ENCODE results near the gene PPM1E.

The PPM1E gene

DNA sequence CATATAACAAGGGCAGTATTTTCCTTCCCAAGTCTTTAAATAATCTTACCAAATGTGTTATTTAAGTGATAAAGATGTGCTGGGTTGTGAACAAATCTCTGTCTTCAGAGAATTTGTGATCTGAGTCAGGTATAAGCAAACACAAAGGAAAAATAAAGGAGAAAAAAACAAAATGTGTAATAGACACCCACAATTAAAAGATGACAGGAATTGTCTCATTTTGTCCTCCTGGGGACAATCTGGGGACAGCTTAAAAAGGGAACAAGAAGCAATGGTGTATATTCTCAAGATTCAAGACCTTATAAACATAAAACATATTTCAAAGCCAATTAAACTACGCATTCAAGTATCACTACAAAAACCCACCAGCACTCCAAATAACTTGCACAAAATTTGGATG lies 243.8 kb downstream of the PPM1E start:
- no peak overlapping the region for H3K27ac ChIP-seq (ENCODE audit: low read length)
- no peaks in the 10 kb centered on the region for H3K9me3 ChIP-seq (ENCODE audit: control insufficient read depth in 1 of 2, low read length in 2 of 2)
- no peak overlapping the region for H3K4me3 ChIP-seq (ENCODE audit: low read depth in 1 of 2, low read length in 2 of 2)
- peaks cover 0 to 10% of the 10 kb centered on the region in 2 donors for H3K36me3 ChIP-seq (ENCODE audit: control insufficient read depth in 1 of 2, insufficient read depth in 2 of 2, low read length in 2 of 2)
- peaks cover 0 to 3% of the 10 kb centered on the region in 2 donors for H3K4me1 ChIP-seq (ENCODE audit: control insufficient read depth in 1 of 2, insufficient read depth in 2 of 2, low read length in 2 of 2)
- H3K27me3 ChIP-seq (ENCODE audit: low read depth, low read length): no peaks in the 10 kb centered on the region

DNA sequence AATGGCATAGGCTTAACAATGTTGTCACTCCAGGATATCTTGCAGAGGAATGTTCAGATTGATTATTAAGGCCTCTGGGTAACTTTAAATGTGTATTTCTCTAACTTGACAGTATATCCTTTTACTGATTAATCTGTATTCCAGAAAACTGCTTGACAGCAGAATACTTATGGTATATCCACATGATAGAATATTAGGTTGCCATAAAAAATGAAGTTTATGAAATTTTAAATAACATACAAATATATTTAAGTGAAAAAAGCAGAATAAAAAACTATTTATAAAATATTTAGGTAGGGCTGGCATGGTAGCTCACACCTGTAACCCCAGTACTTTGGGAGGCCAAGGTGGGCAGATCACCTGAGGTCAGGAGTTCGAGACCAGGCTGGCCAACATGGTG lies 244.4 kb downstream of the PPM1E start:
- Histone ChIP-seq H3K4me1 (ENCODE audit: control insufficient read depth in 1 of 2, insufficient read depth in 2 of 2, low read length in 2 of 2) (peaks cover 0 to 3% of the 10 kb centered on the region in 2 donors), H3K27me3 (ENCODE audit: low read depth, low read length) (no peaks in the 10 kb centered on the region), H3K9me3 (ENCODE audit: control insufficient read depth in 1 of 2, low read length in 2 of 2) (no peaks in the 10 kb centered on the region), H3K36me3 (ENCODE audit: control insufficient read depth in 1 of 2, insufficient read depth in 2 of 2, low read length in 2 of 2) (peaks cover 0 to 10% of the 10 kb centered on the region in 2 donors), H3K4me3 (ENCODE audit: low read depth in 1 of 2, low read length in 2 of 2) (no peak overlapping the region), H3K27ac (ENCODE audit: low read length) (no peak overlapping the region)

DNA sequence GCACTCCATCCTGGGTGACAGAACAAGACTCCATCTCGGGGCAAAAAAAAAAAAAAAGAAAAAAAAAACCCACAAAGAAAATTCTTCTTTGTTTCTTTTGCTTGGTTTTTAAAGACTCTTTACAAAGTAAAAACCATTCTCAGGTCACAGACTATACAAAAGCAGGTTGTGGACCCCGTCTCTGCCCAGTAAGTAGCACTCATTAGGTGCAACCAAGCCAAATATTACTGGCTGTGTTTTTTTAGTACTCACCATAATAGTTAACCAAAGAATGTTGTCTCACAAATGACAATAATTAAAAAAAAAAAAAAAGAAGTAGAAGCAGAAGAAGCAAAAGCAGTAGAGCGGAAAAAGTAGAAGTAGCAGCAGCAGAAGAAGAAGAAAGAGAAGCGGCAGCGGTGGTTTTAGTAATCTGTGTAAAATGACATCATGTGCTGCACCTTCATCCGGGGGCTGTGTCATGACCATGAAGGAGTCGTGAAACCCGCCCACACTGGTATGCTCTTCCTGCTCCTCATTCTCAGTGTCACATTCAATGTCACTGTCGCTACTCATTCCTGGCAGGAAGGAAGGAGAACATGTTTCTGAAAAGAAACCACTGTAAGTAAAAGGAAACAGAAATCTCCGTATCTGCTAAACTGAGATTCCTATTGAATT lies 245.6 kb downstream of the PPM1E start:
- peaks cover 0 to 3% of the 10 kb centered on the region in 2 donors for H3K4me1 ChIP-seq (ENCODE audit: control insufficient read depth in 1 of 2, insufficient read depth in 2 of 2, low read length in 2 of 2)
- no peaks in the 10 kb centered on the region for H3K27me3 ChIP-seq (ENCODE audit: low read depth, low read length)
- peak overlapping the region; percentile 56 for H3K27ac ChIP-seq (ENCODE audit: low read length)
- H3K9me3 ChIP-seq (ENCODE audit: control insufficient read depth in 1 of 2, low read length in 2 of 2): no peaks in the 10 kb centered on the region
- no peak overlapping the region for H3K4me3 ChIP-seq (ENCODE audit: low read depth in 1 of 2, low read length in 2 of 2)
- H3K36me3 ChIP-seq (ENCODE audit: control insufficient read depth in 1 of 2, insufficient read depth in 2 of 2, low read length in 2 of 2): peaks cover 0 to 10% of the 10 kb centered on the region in 2 donors

DNA sequence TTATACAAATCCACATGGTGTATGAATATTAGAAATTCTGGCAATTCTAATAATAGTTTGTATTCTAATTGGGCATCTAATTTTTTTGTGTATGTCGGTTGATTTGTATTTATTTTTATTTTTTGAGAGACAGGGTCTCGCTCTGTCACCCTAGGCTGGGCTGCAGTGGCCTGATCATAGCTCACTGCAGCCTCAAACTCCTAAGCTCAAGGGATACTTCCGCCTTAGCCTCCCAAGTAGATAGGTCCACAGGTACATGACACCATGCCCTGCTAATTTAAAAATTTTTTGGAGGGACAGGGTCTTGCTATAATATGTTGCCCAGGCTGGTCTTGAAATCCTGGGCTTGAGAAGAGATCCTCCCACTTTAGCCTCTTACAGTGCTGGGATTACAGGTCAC lies 246.5 kb downstream of the PPM1E start:
- Histone ChIP-seq H3K4me1 (ENCODE audit: control insufficient read depth in 1 of 2, insufficient read depth in 2 of 2, low read length in 2 of 2) (no peaks in the 10 kb centered on the region), H3K9me3 (ENCODE audit: control insufficient read depth in 1 of 2, low read length in 2 of 2) (no peaks in the 10 kb centered on the region), H3K27me3 (ENCODE audit: low read depth, low read length) (no peaks in the 10 kb centered on the region), H3K36me3 (ENCODE audit: control insufficient read depth in 1 of 2, insufficient read depth in 2 of 2, low read length in 2 of 2) (peaks cover 0 to 10% of the 10 kb centered on the region in 2 donors), H3K27ac (ENCODE audit: low read length) (no peak overlapping the region), H3K4me3 (ENCODE audit: low read depth in 1 of 2, low read length in 2 of 2) (no peak overlapping the region)

DNA sequence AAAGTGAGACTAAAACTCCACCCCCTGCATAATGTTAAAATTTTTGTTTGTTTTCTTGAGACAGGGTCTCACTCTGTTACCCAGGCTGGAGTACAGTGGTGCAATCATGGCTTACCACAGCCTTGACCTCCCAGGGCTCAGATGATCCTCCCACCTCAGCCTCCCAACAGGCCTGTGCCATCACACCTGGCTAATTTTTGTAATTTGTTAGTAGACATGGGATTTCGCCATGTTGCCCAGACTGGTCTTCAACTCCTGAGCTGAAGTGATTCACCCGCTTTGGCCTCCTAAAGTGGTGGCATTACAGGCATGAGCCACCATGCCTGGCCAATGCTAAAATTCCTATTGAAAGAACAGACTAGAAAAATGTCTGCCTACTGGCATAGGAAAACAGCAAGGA lies 247.2 kb downstream of the PPM1E start:
- Histone ChIP-seq H3K4me1 (ENCODE audit: control insufficient read depth in 1 of 2, insufficient read depth in 2 of 2, low read length in 2 of 2) (no peaks in the 10 kb centered on the region), H3K9me3 (ENCODE audit: control insufficient read depth in 1 of 2, low read length in 2 of 2) (no peaks in the 10 kb centered on the region), H3K4me3 (ENCODE audit: low read depth in 1 of 2, low read length in 2 of 2) (no peak overlapping the region), H3K27me3 (ENCODE audit: low read depth, low read length) (no peaks in the 10 kb centered on the region), H3K27ac (ENCODE audit: low read length) (no peak overlapping the region), H3K36me3 (ENCODE audit: control insufficient read depth in 1 of 2, insufficient read depth in 2 of 2, low read length in 2 of 2) (peaks cover 2 to 10% of the 10 kb centered on the region in 2 donors)

DNA sequence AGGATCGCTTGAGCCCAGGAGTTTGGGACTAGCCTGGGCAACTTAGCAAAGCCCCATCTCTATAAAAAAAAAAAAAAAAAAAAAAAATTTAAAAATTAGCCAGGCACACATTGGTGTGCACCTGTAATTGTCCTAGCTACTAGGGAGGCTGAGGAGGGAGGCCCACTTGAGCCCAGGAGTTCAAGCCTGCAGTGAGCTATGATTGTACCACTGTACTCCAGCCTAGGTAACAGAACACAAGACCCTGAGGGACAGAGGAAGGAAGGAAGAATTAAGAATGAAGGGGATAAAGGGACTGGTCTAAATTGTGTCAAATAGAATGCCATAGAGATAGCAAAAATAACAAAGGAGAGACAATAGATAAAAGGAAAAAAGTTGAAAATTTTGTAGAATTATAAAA lies 248.2 kb downstream of the PPM1E start:
- Histone ChIP-seq H3K27me3 (ENCODE audit: low read depth, low read length) (no peaks in the 10 kb centered on the region), H3K4me3 (ENCODE audit: low read depth in 1 of 2, low read length in 2 of 2) (no peak overlapping the region), H3K4me1 (ENCODE audit: control insufficient read depth in 1 of 2, insufficient read depth in 2 of 2, low read length in 2 of 2) (no peaks in the 10 kb centered on the region), H3K9me3 (ENCODE audit: control insufficient read depth in 1 of 2, low read length in 2 of 2) (no peaks in the 10 kb centered on the region), H3K36me3 (ENCODE audit: control insufficient read depth in 1 of 2, insufficient read depth in 2 of 2, low read length in 2 of 2) (peaks cover 3% of the 10 kb centered on the region in 2 donors), H3K27ac (ENCODE audit: low read length) (no peak overlapping the region)

- Histone ChIP-seq H3K9me3 (ENCODE audit: control insufficient read depth in 1 of 2, low read length in 2 of 2) (no peaks in the 10 kb centered on the region), H3K27me3 (ENCODE audit: low read depth, low read length) (no peaks in the 10 kb centered on the region), H3K36me3 (ENCODE audit: control insufficient read depth in 1 of 2, insufficient read depth in 2 of 2, low read length in 2 of 2) (peaks cover 0 to 3% of the 10 kb centered on the region in 2 donors), H3K4me3 (ENCODE audit: low read depth in 1 of 2, low read length in 2 of 2) (no peak overlapping the region), H3K27ac (ENCODE audit: low read length) (no peak overlapping the region), H3K4me1 (ENCODE audit: control insufficient read depth in 1 of 2, insufficient read depth in 2 of 2, low read length in 2 of 2) (no peaks in the 10 kb centered on the region)
Measured at GRCh38 chr17:59004338-59005111, 248.9 kb downstream of the PPM1E start.

- Histone ChIP-seq H3K4me3 (ENCODE audit: low read depth in 1 of 2, low read length in 2 of 2) (no peak overlapping the region), H3K9me3 (ENCODE audit: control insufficient read depth in 1 of 2, low read length in 2 of 2) (no peaks in the 10 kb centered on the region), H3K27ac (ENCODE audit: low read length) (no peak overlapping the region), H3K36me3 (ENCODE audit: control insufficient read depth in 1 of 2, insufficient read depth in 2 of 2, low read length in 2 of 2) (peaks cover 0 to 8% of the 10 kb centered on the region in 2 donors), H3K4me1 (ENCODE audit: control insufficient read depth in 1 of 2, insufficient read depth in 2 of 2, low read length in 2 of 2) (no peaks in the 10 kb centered on the region), H3K27me3 (ENCODE audit: low read depth, low read length) (no peaks in the 10 kb centered on the region)
Measured at GRCh38 chr17:59007995-59008394, 252.3 kb downstream of the PPM1E start.

DNA sequence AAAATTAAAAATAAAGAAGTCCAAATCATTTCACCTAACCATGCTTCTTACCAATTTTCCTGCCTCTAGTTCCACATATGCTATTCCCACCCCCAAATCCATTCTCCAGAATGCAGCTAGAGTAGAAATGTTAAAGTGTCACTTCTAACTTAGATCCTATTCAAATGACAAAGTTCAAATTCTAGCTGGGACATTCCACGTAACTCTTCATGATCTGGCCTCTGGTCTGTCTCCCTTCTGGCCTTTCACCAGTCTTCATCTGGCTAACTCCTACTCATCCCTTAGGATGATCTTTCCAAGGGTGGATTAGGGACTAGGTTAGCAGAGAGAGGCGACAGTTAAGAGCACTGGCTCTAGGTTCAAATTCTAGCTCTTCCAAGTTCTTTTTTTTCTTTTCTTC lies 253.1 kb downstream of the PPM1E start:
- Histone ChIP-seq H3K27me3 (ENCODE audit: low read depth, low read length) (no peaks in the 10 kb centered on the region), H3K4me3 (ENCODE audit: low read depth in 1 of 2, low read length in 2 of 2) (no peak overlapping the region), H3K4me1 (ENCODE audit: control insufficient read depth in 1 of 2, insufficient read depth in 2 of 2, low read length in 2 of 2) (no peaks in the 10 kb centered on the region), H3K27ac (ENCODE audit: low read length) (no peak overlapping the region), H3K9me3 (ENCODE audit: control insufficient read depth in 1 of 2, low read length in 2 of 2) (no peaks in the 10 kb centered on the region), H3K36me3 (ENCODE audit: control insufficient read depth in 1 of 2, insufficient read depth in 2 of 2, low read length in 2 of 2) (peaks cover 0 to 8% of the 10 kb centered on the region in 2 donors)

- H3K27me3 ChIP-seq (ENCODE audit: low read depth, low read length): no peaks in the 10 kb centered on the region
- H3K4me1 ChIP-seq (ENCODE audit: control insufficient read depth in 1 of 2, insufficient read depth in 2 of 2, low read length in 2 of 2): no peaks in the 10 kb centered on the region
- H3K9me3 ChIP-seq (ENCODE audit: control insufficient read depth in 1 of 2, low read length in 2 of 2): no peaks in the 10 kb centered on the region
- H3K36me3 ChIP-seq (ENCODE audit: control insufficient read depth in 1 of 2, insufficient read depth in 2 of 2, low read length in 2 of 2): peaks cover 0 to 8% of the 10 kb centered on the region in 2 donors
- no peak overlapping the region for H3K4me3 ChIP-seq (ENCODE audit: low read depth in 1 of 2, low read length in 2 of 2)
- H3K27ac ChIP-seq (ENCODE audit: low read length): no peak overlapping the region
Measured at GRCh38 chr17:59010026-59010425, 254.4 kb downstream of the PPM1E start.

GRCh38 chr17:59011975-59012374 lies 256.3 kb downstream of the PPM1E start:
- Histone ChIP-seq H3K36me3 (ENCODE audit: control insufficient read depth in 1 of 2, insufficient read depth in 2 of 2, low read length in 2 of 2) (peaks cover 4 to 8% of the 10 kb centered on the region in 2 donors), H3K27ac (ENCODE audit: low read length) (no peak overlapping the region), H3K4me3 (ENCODE audit: low read depth in 1 of 2, low read length in 2 of 2) (no peak overlapping the region)

More at GRCh38 chr17:59011975-59012374, 256.3 kb downstream of the PPM1E start:
- H3K27me3 ChIP-seq (ENCODE audit: low read depth, low read length): no peaks in the 10 kb centered on the region
- no peaks in the 10 kb centered on the region for H3K9me3 ChIP-seq (ENCODE audit: control insufficient read depth in 1 of 2, low read length in 2 of 2)
- H3K4me1 ChIP-seq (ENCODE audit: control insufficient read depth in 1 of 2, insufficient read depth in 2 of 2, low read length in 2 of 2): no peaks in the 10 kb centered on the region
